Testis (tissue), 2 donors: ENCODE measurements around the gene ESAM.

ENCODE experiments used
- CTCF ChIP-seq, 3 experiments: fragments of 450-650 bp in 2 of 3; fragments of 200-600 bp in 1 of 3; sonication (generic) in 1 of 3; IDR thresholded peaks; one replicate each; pipeline ENCODE4 v1.5.1; 2016 to 2019; ENCODE audit warnings: antibody characterized with exemption in 3 of 3, mild to moderate bottlenecking in 2 of 3, moderate library complexity in 1 of 3
- POLR2A ChIP-seq: fragments of 450-650 bp; IDR thresholded peaks from one replicate; pipeline ENCODE4 v1.6.1; 2017; ENCODE audit warnings: antibody characterized with exemption, mild to moderate bottlenecking, moderate library complexity

- TF ChIP-seq POLR2A: no peak
- no peak for TF ChIP-seq CTCF (IDR thresholded peaks at IDR 0.05)
Observed at GRCh38 chr11:124707829-124708228, 54.3 kb downstream of the ESAM start.
